Neural crest cell (in vitro differentiated cells): ENCODE measurements around the gene ZKSCAN5. TPM values are rescaled to one million over a fixed set of nuclear protein-coding genes. Genes with fewer than 3 reads are reported as not detected.
"Not testable (repeated sequence)": the region's sequence is repeated elsewhere in the genome, so short reads cannot be mapped to it uniquely, and the experiment has no call there.

Experiments
- DNase-seq: peaks from one replicate; pipeline ENCODE4 v3.0.0; 2021; ENCODE audit warnings: low read depth, mixed read lengths, low spot score
- H3K27ac Mint-ChIP-seq: one replicate; pipeline ENCODE4 v1.8.0; 2021; ENCODE audit warnings: mild to moderate bottlenecking, mixed read lengths; ENCODE audit not compliant: unreplicated experiment
- H3K27me3 Mint-ChIP-seq: 2 replicates; pipeline ENCODE4 v1.8.0; 2021; ENCODE audit warnings: low read depth, mild to moderate bottlenecking, mixed read lengths
- H3K36me3 Mint-ChIP-seq: 2 replicates; pipeline ENCODE4 v1.8.0; 2021; ENCODE audit warnings: low read depth, mild to moderate bottlenecking, mixed read lengths
- H3K4me1 Mint-ChIP-seq: 2 replicates; pipeline ENCODE4 v1.8.0; 2021; ENCODE audit warnings: mixed read lengths
- H3K4me3 Mint-ChIP-seq: one replicate; pipeline ENCODE4 v1.8.0; 2021; ENCODE audit warnings: mild to moderate bottlenecking, mixed read lengths
- H3K9me3 Mint-ChIP-seq: 2 replicates; pipeline ENCODE4 v1.8.0; 2021; ENCODE audit warnings: mixed read lengths
- total RNA-seq: library from RNA; stranded (reverse); gene quantifications from 2 replicates; pipeline ENCODE4 v1.2.1, GENCODE V29; 2021
- TF ChIP-seq, protein P1 (sequence below): fragments of 200-600 bp; sonication (generic); conservative IDR thresholded peaks from 2 replicates; pipeline ENCODE4 v1.5.0; 2021; ENCODE audit warnings: antibody characterized with exemption, mild to moderate bottlenecking

ZKSCAN5 gene
- total RNA-seq, 1 donor from 2014 or later = 21.5 TPM

DNA sequence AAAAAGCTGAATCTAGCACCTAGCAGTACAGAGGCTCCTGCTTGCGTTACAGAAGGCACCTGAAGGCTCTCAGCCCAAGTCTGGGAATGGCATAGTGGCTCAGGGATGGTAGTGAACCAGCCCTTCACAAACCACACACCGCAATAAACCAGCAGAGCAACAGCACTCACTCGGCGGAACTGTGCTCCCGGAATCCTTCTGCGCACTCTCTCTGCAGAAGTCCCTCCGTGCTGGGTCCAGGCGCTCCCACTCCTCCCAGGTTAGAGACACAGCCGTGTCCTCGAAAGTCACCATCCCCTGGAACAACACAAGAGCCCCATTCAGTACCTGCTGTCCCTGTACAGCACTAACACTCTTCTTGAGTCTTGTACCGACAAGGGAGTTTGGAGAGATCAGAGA lies 5.9 kb upstream of the ZKSCAN5 start:
- TF ChIP-seq, protein P1, sequence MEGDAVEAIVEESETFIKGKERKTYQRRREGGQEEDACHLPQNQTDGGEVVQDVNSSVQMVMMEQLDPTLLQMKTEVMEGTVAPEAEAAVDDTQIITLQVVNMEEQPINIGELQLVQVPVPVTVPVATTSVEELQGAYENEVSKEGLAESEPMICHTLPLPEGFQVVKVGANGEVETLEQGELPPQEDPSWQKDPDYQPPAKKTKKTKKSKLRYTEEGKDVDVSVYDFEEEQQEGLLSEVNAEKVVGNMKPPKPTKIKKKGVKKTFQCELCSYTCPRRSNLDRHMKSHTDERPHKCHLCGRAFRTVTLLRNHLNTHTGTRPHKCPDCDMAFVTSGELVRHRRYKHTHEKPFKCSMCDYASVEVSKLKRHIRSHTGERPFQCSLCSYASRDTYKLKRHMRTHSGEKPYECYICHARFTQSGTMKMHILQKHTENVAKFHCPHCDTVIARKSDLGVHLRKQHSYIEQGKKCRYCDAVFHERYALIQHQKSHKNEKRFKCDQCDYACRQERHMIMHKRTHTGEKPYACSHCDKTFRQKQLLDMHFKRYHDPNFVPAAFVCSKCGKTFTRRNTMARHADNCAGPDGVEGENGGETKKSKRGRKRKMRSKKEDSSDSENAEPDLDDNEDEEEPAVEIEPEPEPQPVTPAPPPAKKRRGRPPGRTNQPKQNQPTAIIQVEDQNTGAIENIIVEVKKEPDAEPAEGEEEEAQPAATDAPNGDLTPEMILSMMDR = no peak
- Mint-ChIP-seq H3K36me3 (peaks cover 21% of the 10 kb centered on the region), H3K9me3 (peaks cover under 1% of the 10 kb centered on the region), H3K27ac (no peak overlapping the region), H3K27me3 (no peaks in the 10 kb centered on the region), H3K4me3 (peak overlapping the region; percentile 98), H3K4me1 (peaks cover 36% of the 10 kb centered on the region)
- no peak for DNase-seq

DNA sequence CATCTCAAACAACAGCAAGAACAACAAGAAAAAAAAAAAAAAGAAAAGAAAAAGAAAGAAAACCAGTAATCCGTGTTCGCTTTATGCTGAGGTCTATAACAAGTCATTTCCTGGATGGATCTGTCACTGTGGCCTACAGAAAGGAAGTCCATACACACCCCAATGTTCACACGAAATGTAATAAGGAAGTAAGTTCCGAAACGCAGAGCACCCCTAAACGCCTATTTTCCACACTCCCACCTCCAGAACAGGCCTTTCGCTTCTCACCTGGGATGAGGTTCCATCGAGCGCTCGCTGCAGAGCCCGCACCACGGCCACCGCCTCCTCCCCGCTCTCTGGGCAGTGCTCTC lies 5.1 kb upstream of the ZKSCAN5 start:
- H3K9me3 Mint-ChIP-seq = no peaks in the 10 kb centered on the region
- TF ChIP-seq, protein P1 = no peak
- DNase-seq = no peak
- peaks cover 36% of the 10 kb centered on the region for H3K4me1 Mint-ChIP-seq
- H3K27me3 Mint-ChIP-seq = no peaks in the 10 kb centered on the region
- peak overlapping the region; percentile 98 for H3K4me3 Mint-ChIP-seq
- H3K27ac Mint-ChIP-seq = peak overlapping the region; percentile 90
- H3K36me3 Mint-ChIP-seq = peaks cover 13% of the 10 kb centered on the region

DNA sequence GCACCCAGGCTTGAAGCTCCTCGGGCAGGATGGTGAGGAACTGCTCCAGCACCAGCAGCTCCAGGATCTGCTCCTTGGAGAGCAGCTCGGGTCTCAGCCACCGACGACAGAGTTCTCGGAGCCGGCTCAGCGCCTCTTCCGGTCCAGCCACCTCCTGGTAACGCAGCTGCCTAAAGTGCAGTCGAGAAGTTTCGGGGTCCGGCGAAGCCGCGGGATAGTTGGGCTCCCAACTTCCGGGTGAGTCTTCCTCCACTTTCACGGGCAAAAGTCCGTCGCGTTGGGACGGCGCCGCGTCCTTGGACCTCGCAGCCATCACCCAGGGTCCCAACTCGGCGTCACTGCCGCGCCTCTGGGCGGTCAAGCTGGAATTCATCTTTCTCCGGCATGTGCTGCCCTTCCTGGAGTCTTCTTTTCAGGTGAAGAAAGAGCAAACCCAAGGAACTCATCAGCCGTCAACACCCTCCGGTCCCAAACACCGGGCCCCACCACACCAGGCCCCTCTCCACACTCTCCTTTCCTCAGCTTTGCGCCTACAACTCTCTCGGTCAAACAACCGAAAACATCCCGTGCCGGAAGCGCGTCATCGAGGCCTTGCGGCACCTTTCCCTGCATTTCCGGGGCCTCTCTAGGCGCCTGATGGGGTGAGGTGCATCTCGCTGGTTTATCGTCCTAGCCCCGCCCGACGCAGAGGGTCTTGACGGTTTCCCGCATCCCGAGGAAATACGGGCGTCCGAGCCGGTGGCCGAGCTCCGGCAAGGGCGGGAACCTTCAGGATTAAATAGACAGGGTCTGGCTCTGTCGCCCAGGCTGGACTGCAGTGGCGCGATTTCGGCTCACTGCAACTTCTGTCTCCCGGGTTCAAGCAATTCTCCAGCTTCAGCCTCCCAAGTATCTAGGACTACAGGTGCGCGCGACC lies 4.5 kb upstream of the ZKSCAN5 start, which contains the start of gene ZNF394:
TSS of gene ZNF394 (minus strand) at position 561 of the 916 bp plus-strand sequence. CDS start at position 373, 188 bp downstream.
- H3K36me3 Mint-ChIP-seq = peaks cover 11% of the 10 kb centered on the region
- no peaks in the 10 kb centered on the region for H3K27me3 Mint-ChIP-seq
- TF ChIP-seq, protein P1 = no peak
- H3K4me1 Mint-ChIP-seq = peaks cover 36% of the 10 kb centered on the region
- no peaks in the 10 kb centered on the region for H3K9me3 Mint-ChIP-seq
- peak within 1 kb of the TSS; percentile 98 for H3K4me3 Mint-ChIP-seq
- H3K27ac Mint-ChIP-seq = peak within 1 kb of the TSS; percentile 90
- peak; percentile 81 for DNase-seq

DNA sequence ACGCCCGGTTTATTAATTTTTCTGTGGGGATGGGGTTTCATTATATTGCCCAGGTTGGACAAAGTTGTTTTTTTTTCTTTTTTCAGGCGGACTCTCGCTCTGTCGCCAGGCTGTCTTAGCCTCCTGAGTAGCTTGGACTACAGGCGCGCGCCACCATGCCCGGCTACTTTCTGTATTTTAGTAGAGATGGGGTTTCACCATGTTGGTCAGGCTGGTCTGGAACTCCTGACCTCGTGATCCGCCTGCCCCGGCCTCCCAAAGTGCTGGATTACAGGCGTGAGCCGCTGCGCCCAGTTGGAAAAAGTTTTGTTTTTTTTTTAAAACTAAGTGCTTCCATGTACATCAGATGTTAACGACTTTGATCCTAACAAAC lies 3.8 kb upstream of the ZKSCAN5 start:
- Mint-ChIP-seq H3K36me3 (peaks cover 7% of the 10 kb centered on the region), H3K4me1 (peaks cover 41% of the 10 kb centered on the region), H3K27ac (peak overlapping the region; percentile 90), H3K9me3 (no peaks in the 10 kb centered on the region), H3K4me3 (peak overlapping the region; percentile 98), H3K27me3 (no peaks in the 10 kb centered on the region)
- TF ChIP-seq, protein P1 = no peak
- DNase-seq = no peak

DNA sequence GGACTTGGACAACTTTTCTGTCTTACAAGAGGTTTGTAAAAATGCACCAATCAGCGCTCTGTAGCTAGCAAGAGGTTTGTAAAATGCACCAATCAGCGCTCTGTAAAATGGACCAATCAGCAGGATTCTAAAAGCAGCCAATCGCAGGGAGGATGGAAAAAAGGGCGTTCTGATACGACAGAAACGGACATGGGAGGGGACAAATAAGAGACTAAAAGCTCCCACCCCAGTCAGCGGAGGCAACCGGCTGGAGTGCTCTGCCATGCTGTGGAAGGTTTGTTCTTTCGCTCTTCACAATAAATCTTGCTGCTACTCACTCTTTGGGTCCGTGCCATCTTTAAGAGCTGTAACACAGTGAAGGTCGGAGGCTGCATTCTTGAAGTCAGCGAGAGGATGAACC lies 3.2 kb upstream of the ZKSCAN5 start:
- not testable (repeated sequence) for H3K9me3 Mint-ChIP-seq, H3K27me3 Mint-ChIP-seq, H3K27ac Mint-ChIP-seq, DNase-seq, H3K36me3 Mint-ChIP-seq
- Mint-ChIP-seq H3K4me3 (peak overlapping the region; percentile 98), H3K4me1 (peaks cover 47% of the 10 kb centered on the region)

DNA sequence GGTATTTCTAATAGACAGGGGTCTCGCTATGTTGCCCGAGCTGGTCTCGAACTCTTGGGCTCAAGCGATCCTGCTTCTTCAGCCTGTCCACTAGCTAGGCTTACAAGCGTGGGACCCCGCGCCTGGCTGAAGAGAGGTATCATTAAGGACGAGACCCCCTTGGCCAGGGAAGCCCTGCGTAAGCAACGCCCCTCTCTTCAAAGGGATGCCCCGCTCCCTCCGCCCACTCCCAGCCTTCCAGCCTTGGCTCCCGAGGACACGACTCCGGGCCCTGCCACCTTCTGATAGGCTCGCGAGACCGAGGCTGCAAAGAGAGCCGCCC lies 220 bp upstream of the ZKSCAN5 start:
- Mint-ChIP-seq H3K36me3 (peaks cover 2% of the 10 kb centered on the region), H3K4me1 (peaks cover 39% of the 10 kb centered on the region)
- TF ChIP-seq, protein P1 = no peak

More for the DNA sequence above, 220 bp upstream of the ZKSCAN5 start:
- DNase-seq = peak; percentile 99
- H3K4me3 Mint-ChIP-seq = peak overlapping the region; percentile 98
- H3K9me3 Mint-ChIP-seq = no peaks in the 10 kb centered on the region
- peak overlapping the region; percentile 99 for H3K27ac Mint-ChIP-seq
- H3K27me3 Mint-ChIP-seq = no peaks in the 10 kb centered on the region
